ENCODE measurements around the gene PRRT2.

Gene PRRT2

GRCh38 chr16:29863669-29863984 lies 51.6 kb downstream of the PRRT2 start:
- DNase-seq, result no peak

DNA sequence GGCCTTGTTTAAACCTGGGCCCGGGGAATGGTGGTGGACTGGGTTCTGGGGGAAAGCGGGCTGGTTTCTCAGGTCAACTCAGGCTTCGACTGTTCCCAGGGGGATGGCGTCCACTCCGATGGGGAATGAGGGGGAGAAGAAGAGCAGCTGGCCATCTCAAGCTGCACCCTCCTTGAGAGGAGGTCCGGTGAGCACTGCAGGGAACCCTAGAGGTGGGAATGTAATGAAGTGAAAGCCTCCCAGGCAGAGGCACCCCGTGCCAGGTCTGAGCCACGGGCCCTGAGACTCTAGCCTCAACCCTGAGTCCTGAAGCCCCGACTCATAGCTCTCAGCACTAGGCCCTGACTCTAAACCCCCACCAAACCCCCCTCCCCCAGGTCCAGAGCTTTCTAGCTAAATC lies 52.2 kb downstream of the PRRT2 start:
- no peak for DNase-seq
